DLD1 (cell line): ENCODE results near the gene SNX32.

Experiments used
- in situ Hi-C: cut with HindIII; loops from 2 replicates; pipeline ENCODE4 v1.10.0; 2017; ENCODE audit warnings: low sequenced_read_pairs

The SNX32 gene

DNA sequence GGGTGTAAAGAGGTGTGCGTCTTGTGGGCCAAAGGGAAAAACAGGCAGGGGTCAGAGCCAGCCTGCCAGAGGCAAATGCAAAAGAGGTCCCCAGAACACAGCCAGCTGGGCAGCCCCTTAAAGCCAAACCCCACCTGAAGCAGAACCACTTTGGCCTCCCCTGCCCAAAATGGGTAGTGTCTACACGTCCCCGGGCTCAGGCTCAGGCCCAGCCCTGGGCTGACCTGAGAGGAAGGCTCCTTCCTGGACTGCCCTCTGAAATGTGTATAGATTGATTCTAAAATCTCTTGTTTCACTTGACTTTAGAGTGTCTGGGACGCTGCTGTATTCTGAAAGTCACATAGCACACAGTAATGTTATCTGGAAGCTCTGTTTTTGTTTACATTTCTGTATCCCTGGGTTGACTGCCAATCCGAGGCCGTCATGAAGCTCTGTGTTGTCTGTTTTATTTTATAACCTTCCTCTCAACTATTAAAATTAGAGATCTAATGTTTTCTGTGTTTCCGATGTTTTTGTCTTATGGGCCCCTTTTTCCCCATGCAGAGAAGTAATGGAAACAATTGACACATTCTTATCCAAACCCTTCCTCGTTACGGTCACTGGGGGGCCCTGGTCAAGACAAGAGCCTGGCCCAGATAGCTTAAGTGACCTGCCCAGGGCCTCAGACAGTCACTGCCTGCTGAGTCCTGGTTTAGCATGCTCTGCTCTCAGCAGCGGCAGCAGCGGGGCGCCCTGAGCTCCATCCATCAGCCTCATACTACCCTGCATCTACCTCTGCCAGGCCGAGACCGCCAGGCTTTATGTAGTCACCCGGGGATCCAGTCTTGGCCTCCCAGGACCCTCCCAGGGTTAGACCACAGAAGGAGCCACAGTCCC, 36.8 kb upstream of the SNX32 start:
- in situ Hi-C loops: no loop called here

DNA sequence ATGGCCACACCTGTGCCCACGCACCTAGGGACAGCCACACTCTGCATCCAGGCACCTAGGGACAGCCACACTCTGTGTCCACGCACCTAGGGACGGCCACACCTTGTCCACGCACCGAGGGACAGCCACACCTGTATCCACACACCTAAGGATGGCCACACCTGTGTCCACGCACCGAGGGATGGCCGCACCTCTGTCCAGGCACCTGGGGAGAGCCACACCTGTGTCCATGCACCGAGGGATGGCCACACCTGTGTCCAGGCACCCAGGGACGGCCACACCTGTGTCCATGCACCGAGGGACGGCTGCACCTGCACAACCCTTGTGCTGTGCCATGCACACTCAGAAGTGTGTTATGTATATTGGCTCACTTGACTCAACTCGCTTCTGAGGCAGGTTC, 36.1 kb upstream of the SNX32 start:
- in situ Hi-C loops: no loop called here

DNA sequence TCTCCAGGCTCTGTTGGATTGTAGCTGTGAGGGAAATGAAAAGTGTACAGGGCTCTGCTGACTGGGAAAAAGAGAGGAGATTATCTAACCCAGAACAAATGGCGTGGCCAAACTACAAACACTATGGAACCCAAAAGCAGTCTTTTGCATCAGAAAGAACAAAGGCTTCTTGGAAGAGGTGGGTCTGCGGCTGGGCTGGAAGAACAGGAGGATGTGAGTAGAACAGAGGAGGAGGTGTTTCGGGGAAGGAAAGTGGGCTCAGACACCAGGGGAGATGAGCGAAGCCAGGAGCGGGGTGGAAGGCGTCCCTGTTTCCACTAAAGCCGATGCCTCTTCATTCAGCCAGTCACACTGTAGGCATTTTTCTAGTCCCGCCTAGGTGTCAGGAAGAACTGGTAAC, 34.9 kb upstream of the SNX32 start:
- in situ Hi-C loops: no loop called here

DNA sequence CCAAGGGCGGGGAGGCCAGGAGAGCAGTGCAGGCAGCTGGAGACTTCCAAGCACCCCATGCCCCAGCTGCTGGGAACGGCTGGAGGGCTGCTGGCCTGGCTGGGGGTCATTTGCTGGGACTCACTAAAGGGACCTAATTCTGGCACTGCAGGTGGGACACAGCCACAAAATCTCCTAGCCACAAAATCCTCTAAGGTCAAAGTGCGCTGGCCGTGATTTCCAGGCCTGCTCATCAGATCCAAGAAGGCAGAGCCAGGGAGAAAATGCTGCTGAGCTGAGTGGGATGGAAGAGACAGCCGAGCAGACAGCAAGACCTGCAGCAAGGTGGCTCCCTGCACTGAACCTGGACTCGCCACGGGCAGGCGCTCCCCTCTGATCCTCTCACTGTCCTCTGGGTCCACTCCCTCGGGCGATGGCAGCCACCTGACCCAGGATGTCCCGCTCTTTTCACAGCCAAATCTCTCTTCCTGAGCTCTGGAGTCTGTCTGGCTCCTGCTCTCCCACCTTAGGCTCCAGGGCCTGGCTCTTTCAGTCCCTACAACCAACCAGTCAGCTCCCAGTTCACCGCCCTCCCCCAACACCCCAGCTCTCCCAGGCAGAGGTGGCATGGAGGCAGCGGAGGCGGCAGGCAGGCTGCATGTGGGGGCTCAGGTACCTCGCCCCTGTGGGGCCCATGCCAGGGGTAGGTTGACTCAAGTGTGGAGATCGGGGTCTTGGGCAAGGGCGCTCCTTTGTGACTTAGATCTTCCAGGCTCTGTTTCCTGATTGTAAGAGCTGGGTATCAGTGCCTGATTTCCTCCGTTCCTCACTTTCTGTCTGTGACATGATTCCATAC, 32.4 kb upstream of the SNX32 start:
- in situ Hi-C loops: no loop called here

DNA sequence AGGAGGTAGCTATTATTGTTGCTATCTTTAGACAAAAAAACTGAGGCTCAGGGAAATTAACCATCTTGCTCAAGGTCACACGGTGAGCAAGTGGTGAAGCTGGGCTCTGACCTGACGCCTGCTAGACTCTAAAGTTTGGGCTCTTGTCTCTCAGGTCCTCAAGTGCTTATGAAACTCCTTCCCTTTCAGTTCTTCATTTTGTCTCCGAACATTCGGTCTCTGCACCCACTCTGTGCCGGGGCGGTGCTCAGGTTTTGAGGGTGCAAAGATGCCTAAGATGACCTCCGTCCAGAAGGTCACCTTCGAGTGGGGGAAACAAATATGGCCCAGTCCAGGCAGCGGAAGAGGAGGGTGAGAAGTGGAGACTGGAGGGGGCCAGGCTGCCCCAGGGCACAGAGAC, 30.9 kb upstream of the SNX32 start:
- in situ Hi-C loops: no loop called here

DNA sequence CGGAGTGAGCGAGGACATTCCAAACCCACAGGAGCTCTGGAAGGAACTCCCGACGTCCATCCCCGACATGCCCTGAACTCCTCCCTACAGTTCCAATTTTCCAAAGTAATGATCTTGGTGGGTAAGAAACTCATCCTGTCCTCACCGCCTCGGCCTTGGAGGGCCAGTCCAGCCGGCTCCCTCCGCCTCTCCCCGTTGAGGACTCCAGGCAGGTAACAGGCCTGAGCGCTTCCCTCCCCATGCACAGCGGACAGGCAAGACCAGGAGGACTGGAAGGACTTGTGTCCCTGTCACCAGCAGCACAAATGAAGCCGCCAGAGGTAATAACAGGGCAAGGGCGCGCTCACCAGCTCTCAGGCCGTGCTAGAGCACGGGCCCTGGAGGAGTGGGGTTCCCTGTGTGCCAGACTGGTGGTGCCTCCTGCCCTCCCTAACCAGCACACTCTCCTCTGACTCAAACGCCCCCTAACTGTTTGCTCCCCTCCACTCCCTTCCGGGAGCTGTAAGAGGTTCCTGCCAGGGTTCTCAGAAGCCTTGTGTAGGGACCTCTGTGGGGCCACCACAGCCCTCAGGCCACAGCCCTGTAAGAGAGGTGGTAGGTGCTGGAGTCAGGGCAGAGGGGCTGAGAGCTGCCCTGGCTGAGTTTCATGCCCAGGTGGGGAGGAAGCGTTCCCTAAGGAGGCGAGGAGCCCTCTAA, 29.8 kb upstream of the SNX32 start:
- in situ Hi-C loops: no loop called here

DNA sequence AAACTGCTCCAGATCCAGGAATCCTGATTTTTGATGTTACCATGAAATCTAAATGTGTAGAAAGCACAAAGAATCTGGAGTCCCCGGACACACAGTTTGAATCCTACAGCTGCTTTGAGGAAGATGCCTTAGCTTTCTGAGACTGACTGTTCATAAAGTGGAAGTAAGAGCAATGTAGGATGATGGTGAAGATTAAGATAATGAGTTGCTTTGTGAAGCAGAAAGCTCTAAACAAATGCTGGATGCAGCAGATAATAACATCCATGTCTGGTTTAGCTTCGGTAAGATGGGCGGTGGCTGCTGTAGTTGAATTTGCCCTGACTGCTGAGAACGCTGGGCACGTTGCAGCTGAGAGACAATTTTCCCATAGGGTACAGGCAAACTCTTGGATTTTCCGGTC, 26.8 kb upstream of the SNX32 start:
- in situ Hi-C loops: no loop called here

DNA sequence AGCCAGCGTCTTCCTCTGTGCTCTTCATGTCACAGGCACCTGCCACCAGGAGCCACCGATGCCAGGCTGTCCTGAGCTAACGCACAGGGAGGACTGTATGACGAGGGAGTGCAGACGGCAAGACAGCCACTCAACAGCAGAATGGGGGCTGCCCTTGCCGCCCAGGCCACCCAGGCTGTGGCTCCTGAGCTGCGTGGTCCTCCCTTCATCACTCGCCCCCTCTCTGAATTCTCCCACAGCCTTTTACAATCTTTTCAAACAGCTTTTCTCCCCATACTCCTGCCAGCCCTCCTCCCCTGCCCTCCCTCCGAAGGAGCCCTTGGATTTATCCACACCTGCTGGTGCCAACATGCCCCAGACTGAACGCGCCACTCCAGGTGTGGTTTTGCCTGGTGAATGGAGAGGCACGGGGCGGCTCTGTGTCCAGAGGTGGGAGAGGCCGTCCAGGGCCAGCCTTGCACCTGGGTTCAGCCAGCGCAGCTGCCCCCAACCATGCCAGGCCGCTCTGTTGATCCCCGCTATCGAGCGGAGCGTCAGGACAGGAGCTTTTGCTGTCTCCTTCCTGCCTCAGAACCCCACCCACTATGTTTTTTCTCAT, 24.9 kb upstream of the SNX32 start:
- in situ Hi-C loops: no loop called here

DNA sequence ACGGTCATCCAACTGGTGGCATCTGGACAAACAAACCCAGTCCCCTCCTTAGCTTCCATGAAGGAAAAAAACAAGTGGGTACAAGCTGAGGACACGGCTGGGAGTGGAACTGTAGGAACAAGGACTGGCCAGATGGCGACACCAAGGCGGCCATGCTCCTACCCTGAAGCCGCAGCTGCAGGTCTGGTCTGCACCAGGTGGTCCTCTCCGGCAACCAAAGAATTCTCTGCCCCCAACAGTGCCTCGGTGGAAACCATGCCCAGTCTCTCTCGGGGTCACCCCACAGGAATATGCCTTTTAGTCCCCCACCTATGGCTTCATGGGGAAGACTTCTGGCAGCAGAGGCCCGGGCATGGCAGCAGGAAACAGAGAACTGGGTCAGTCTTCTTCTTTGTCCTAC, 24.3 kb upstream of the SNX32 start:
- in situ Hi-C loops: no loop called here

DNA sequence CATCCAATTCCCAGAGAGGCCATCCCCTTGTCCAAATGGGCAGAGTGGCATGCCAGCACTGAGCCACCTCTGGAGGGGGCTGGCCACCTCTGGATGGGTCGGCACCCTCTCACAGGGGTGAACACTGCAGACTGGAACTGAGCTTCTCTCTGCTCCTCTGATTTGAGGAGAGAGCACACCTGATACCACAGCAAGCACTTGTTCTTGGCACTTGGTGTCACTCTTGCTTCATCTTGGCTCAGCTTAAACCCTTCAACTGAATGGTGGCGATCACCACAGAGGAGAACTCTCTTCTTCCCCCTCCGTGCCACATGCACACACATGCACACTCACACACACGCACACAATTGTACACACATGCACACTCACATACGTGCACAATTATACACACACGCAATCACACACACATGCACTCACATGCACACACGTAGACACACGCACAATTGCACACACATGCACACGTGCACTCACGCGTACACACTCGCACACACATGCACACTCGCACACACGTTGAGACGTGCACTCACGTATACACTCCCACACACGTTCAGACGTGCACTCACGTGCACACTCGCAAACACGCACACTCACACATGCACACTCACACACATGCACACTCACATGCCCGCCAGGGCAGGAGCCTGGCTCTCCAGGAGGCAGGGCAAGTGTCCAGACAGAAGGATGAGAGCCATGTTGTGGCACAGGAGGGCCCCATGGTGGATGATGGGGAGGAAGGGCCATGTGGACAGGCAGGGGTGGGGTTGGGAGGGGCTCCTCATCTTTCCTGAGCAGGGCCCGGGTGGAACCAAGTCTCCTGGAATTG, 23.5 kb upstream of the SNX32 start:
- in situ Hi-C loops: loop anchor here (10.0 kb wide), 1 partner anchor 45 kb away; no protein-coding TSS in a partner anchor

DNA sequence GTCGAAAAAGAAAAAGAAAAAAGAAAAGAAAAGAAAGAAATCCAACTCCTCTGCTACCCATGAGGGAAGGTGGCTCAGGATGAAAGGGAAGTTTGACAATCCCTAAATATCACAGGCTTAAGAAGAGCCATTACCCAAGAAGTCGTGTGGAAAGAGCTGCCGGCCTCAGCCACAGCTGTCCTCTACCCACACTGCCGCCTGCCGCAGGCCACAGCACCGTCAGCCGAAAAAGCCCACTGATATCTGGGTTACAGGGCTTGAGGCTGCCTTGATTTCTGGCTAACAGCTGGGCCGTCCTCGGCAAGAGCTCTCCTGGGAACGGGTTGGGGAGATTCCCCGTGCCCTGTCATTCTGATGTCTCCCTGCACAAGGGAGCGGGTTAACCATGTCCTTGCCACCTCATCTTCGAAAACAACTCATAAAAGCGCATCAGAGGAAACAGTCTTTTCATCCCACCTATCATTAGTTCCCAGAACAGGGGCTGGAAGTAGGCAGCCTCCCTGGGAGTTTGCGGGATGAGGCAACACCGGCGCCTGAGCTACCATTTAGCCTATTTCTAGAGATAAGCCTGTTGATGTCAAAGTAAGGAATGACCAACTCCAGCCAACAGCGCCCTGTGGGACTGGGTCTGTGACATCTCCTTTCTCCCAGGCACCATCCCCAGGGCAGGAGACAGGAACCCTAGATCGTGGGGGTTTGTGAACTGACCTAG, 21.8 kb upstream of the SNX32 start:
- in situ Hi-C loops: loop anchor here (10.0 kb wide), 1 partner anchor 47 kb away; no protein-coding TSS in a partner anchor

DNA sequence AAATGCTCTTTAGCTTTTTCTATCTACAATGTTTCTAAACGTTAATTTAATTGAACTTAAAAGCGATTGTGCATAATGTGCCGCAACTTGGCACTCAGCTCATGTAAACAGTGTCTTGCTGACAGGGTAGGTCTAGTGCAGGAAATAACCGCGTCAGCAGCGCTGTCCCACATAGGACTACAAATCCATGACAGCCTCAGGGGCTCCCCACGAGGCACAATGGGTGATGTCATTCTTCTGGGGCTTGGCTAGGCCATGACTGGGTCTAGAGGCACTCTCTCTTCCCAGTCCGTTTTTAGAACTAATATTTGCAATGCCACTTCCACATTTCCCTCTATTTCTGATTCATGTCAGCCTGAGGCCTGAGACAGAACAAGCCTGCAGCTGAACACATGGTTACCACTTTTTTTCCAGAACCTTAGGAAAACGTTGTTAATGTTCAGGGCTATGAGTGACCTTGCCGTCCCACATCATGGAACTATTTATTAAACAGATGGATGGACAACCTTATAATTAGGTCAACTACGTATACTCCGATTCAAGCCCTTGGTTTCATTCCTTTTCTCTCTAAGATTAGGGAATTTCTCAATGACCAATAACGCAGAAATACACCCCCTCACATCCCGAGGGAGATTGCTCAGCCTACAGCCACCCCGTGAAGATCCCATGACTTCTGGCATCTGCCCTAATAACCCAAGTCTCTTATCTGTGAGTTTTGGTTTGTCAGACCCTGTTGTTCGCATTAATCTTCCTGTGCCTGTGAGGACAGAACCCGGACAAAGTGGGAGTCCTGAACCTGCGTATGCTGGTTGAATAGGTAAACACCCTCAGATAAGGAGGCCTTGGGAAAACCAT, 19.4 kb upstream of the SNX32 start:
- in situ Hi-C loops: loop anchor here (10.0 kb wide), 1 partner anchor 50 kb away; no protein-coding TSS in a partner anchor

DNA sequence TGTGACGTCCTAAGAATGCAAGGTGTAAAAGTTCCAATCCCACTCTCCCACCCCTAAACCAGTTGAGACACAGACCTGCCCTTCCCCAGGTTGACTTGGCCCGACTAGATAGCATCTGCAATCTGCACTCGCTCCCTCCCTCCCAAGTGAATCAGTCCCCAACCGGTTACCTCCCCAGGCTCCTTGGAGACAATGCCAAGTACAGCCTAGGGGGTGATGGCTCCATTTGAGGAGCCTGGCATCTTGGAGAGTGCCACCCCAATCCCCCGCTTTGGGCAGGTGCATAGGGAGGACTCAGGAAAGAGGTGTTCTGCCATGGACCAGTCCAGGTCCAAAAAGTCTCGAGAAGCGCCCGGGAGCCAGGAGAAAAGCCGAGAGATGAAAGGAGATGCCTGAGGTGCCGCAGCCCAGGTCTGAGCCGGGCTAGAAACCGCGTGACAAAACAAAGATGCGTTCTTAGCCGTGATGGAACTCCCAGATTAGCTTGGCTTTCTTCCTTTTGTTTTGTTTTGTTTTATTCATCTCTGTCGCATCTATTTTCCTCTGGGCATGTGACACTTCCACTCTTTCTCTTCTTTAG, 18.7 kb upstream of the SNX32 start:
- in situ Hi-C loops: loop anchor here (10.0 kb wide), 1 partner anchor 50 kb away; no protein-coding TSS in a partner anchor

DNA sequence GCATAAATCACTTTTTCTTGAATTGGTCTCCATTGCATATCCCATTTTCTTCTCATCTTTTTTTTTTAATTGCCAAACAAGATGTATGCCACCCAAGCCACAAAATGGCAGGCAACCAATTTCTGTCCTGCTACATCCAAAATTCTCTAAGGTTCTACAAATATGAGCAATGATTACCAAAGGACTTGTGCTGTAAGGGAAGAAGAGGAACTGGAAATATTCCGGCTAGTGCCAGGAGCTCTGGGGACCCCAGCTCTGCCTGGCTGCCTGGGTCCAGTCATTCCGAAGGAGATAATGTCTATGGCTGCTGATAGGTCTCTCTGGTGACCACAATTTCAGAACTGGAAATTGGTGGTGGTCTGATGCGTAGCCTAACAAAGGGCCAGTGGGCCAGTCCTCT, 17.1 kb upstream of the SNX32 start:
- in situ Hi-C loops: loop anchor here (10.0 kb wide), 1 partner anchor 52 kb away; no protein-coding TSS in a partner anchor

DNA sequence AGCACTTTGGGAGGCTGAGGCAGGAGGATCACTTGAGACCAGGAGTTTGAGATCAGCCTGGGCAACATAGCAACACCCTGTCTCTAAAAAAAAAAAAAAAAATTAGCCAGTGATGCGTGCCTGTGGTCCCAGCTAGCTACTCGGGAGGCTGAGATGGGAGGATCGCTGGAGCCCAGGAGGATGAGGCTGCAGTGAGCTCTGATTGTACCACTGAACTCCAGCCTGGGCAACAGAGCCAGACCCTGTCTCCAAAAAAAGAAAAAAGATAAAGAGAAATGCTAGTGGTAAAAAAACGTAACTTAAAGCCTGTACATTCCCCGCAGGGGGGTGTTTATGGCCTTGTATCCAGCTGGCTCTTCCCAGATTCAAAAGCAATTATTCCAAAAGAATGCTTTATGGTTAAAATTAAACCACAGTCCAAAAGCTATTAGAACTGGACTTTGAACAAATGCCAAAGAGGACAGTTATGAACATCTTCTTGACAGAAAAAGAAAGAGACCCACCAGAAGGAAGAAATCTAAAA, 16.4 kb upstream of the SNX32 start:
- in situ Hi-C loops: loop anchor here (10.0 kb wide), 1 partner anchor 53 kb away; no protein-coding TSS in a partner anchor

DNA sequence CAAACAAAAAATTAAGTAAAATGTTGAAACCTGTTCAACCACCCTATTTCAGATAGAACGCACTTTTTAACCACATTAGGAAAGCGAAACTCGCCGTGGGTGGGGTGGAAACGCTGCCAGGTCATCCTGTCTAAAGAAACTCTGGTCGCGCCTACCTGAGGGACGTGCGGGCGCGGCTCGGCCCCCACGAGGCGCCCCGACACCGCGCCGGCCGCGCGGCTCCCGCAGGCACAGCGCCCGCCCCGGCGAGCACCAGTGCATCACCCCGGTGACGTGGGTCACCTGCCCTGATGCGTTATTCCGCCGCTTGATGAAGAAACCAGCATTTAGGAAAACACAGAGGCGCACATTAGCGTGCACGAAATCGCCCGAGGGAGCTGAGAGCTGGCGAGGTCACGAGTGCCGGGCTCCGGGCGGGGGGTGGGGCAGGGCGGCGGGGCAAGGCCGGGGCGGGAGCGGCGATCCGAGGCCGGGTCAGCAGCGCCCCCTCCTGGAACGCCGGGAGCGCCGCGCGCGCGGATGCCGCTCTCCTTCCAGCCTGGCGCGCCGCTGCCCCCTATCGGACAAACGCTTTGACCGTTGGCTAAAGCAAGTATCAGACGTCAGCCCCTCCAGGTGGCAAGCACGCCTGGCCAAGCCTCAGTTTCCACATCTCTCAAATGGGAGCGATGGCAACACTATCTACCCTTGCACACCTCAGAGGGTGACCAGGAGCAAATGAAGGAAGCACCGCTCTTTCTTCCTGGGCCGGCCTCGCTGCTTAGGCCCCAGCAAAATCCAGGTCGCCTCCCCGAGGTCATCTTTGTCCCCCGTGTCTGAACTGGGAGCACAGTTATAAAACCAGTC, 15.7 kb upstream of the SNX32 start:
- in situ Hi-C loops: loop anchor here (10.0 kb wide), 1 partner anchor 53 kb away; no protein-coding TSS in a partner anchor

DNA sequence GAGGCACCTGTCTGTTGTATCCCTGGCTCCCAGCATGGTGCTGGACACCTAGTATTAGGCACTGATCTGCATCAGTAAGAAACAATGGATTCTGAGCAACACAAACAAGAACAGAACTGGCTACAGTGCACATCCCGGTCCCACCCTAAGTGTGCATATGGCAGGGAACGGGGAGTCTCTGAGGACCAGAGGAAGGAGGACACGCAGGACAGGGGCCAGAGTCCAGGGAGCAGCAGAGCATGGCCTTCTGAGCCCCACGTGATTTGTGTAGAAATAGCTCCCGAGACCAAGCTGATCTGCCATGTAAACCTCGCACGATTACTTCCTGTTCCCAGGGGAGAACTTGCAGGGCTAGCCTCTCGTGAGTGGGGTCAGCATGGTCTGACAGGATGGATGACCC, 12.7 kb upstream of the SNX32 start:
- in situ Hi-C loops: no loop called here
